SIG-M5 (cell line): Measurements from ENCODE around the gene YIPF3.
"Not testable (repeated sequence)": the region's sequence is repeated elsewhere in the genome, so short reads cannot be mapped to it uniquely, and the experiment has no call there.

Experiments
- DNase-seq: peaks from one replicate; lab custom pipeline; 2025; lab: John Stamatoyannopoulos, UW

Gene YIPF3

DNA sequence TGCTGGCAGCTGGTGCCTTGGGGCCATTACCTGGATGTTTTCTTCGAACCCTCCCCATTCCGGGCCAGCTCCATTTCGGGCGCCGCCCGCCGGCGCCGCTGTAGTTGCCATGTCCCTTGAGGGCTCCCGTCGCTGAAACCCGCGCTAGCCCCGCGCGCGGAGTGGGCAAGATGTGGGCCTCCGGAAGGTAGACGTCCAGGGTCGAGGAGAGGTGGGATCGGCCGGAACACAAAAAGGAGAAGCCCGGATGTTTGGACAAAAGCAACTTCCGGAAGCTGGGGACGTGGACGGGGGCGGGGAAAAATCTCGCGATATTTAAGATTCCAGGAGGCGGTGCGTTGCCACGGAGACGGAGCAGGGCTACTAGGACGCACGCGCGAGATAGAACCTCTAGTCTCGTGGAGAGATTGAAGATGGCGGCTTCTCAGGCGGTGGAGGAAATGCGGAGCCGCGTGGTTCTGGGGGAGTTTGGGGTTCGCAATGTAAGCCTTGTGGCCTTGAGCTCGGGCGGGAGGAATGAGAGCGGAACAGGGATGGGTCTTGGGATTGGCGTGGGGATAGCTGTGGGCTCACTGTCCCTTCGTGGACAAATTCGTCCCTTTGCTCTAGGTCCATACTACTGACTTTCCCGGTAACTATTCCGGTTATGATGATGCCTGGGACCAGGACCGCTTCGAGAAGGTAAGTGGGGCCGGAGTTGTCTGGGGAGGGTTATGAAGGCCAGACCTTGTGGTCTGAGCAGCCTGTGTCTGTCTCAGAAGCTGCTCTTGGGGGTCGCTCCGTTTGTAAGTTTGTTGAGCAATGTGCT is at the start of gene YIPF3, which contains the start of gene POLR1C:
Gene YIPF3, minus strand, starts transcription at position 230 of the 808 bp plus-strand sequence. Its CDS starts 119 bp downstream, at position 111.
Gene POLR1C, plus strand, starts transcription at position 393 of the 808 bp plus-strand sequence. Its CDS starts 21 bp downstream, at position 414.
- peak; percentile 86 for DNase-seq

- no peak for DNase-seq
These were observed 42.6 kb upstream of the YIPF3 start for GRCh38 chr6:43559328-43559727.

DNA sequence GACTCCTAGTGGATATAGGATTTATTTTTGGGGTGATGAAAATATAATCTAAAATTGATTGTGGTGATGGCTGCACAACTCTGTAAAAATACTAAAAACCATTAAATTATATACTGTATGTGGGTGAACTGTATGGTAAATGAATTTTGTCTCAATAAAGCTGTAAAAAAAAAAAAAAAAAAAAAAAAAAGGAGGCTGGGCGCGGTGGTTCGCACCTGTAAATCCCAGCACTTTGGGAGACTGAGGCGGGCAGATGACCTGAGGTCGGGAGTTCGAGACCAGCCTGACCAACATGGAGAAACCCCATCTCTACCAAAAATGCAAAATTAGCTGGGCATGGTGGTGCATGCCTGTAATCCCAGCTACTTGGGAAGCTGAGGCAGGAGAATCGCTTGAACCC is 40.9 kb upstream of the YIPF3 start:
- DNase-seq, result not testable (repeated sequence)

DNA sequence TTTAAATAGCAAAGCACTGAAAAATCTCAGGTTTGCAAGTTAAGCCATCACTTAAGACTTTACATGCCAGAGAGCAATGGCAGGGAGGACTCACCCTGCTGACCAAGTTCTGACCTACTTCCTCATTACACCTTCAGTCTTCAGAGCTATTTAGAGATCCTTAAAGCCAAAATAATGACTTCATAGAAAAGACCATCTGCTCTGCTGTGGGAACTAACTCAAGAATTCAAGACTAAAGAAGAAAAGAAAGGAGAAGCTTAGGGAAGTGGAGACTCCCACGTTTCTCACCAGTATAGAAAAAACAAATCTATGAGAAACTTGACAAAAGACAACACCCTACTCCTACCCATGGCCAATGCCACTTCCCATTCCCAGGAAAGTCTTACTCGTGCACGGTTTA is 30.5 kb upstream of the YIPF3 start:
- no peak for DNase-seq

GRCh38 chr6:43544461-43544860 is 27.7 kb upstream of the YIPF3 start:
- DNase-seq, result no peak

- DNase-seq, result no peak
These were observed 25.2 kb upstream of the YIPF3 start for GRCh38 chr6:43541774-43542471.

DNA sequence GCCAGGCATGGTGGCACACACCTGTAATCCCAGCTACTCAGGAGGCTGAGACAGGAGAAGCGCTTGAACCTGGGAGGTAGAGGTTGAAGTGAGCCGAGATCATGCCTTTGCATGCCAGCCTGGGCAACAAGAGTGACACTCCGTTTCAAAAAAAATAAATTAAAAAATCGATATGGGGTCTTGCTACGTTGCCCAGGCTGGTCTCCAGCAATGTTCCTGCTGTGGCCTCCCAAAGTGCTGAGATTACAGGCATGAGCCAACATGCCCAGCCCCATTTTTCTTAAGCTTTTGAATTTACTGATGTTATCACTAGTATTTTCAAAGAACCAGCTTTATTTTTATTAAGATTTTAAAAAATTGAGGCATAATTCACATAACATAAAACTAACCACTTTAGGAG is 23.8 kb upstream of the YIPF3 start:
- DNase-seq, result no peak

GRCh38 chr6:43539409-43539808 is 22.7 kb upstream of the YIPF3 start:
- not testable (repeated sequence) for DNase-seq

DNA sequence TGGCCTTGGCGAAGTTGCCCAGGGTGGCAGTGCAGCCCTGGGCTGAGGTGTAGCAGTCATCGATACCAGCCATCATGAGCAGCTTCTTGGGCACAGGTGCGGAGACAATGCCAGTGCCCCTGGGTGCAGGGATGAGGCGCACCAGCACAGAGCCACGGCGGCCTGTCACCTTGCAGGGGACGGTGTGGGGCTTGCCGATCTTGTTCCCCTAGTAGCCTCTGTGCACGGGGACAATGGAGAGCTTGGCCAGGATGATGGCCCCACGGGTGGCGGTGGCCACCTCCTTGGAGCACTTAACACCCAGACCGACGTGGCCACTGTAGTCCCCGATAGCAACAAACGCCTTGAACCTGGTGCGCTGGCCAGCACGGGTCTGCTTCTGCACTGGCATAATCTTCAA is 22.3 kb upstream of the YIPF3 start:
- DNase-seq, result not testable (repeated sequence)

DNA sequence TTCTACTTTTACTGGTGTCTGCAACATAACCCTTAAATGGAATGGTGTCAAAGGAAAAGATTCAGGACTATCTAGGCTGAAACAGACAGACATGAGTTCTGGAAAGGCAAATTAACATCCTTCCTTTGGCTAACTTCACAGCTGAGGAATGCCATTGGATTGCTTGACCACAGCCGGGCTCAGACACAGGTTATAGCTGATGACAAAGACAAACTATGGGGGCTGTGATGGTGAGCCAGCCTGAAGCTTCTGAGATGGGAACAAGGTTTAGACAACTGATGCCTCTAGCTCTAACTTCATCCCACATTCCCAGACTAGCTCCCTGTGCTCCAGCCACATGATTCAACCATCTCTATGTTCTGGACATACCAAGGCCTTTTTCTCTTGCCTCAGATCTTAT is 15.5 kb upstream of the YIPF3 start:
- DNase-seq, result no peak

DNA sequence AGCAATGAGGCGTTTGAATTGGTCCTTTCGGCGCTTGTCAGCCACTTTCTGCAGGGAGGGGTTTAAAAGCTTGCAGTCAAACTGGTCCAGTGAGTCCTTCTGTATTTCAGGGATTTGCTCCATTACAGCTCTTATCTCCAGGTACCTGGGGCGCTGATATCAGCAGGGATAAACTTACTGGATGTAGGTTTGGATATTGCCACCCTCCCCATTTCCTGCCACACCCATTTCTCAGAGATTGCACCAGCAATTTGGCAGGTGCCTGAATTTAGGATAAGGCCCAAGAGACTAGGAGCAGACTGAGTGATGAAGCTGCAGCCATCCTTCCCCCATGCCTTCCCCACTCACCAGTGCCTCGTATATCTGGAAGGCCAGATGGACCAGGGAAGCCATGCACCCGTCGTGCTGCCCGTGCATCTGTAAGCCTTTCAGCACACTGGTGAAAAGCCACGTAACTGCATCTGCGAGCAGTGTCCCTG is 7.8 kb upstream of the YIPF3 start:
- DNase-seq, result no peak

DNA sequence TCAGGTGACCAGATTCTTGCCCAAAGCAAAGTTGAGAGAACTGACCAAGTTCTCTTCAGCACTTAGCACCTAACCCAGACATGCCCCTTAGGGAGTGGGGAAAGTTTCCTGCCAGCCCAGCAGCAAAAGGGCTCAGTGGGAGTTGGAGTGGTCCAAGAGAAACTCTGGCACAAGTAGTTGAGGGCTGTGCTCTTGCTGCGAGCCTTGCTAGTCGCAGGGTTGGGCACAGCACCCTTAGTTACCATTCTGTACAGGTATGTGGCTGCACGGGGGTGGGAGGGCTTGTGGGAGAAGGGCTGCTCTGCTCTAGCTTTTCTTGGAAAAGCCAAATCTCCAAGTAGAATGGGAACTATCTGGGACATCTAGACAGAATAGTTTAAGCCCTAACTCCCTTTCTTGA is 6.6 kb upstream of the YIPF3 start:
- DNase-seq, result no peak

GRCh38 chr6:43522547-43523261 is 6.0 kb upstream of the YIPF3 start:
- no peak for DNase-seq

DNA sequence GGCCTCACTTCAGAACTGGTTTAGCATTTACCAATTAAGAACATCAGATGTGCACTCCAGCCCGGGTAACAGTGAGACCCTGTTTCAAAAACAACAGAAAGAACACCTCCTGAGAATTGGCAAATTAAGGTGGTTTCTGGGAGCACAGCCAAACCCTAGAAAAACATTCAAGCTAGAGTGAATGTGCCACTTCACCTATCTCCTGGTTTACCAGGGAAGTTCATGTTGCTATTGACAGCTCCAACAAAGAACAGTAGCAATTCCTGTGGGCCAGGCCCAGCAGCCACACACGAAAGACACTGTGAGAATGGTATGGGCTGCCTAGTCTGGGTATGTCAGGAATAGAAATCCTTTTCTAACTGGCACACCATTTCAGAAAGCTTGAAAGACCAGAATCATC is 5.1 kb upstream of the YIPF3 start:
- DNase-seq, result no peak

- DNase-seq, result no peak
These were observed 3.4 kb upstream of the YIPF3 start for GRCh38 chr6:43520097-43520496.

DNA sequence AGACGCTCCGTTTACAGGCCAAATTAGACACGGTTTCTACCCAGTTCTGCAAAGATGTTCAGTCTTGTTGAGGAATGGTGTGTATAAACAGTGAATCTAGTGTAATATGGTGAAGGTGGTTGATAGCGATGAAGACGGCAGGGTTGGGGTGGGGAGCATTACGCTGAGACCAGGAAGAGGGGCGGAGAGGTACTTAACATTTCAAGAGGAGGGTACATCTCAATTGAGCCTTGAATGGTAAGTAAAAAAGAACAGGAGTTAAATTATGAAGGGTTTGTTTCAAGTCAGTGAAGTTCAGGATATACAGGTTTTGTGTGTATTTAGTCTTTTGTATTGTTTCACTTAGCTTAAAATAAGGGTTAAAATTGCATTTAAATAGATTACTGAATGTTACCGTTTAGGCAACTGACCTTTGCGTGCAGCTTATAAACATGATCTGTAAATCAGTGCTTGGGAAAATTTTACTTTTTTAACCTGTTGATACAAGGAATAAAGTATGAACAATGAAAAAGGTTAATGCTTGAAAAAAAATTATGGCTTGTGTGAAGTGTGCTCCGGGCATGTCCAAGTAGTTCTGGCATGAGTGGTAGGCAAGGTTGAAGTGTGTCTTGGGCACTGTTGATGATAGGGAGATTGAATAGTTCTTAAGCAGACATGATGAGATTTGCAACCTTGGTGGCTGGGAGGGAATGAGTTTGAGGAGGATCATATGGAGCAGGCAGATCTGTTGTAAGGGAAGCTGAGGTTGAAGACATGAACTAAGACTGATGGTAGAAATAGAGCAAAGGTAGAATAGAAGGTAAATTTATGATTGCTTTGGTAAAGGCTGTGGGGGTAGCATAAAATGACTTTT is 1.0 kb upstream of the YIPF3 start:
- DNase-seq, result no peak

GRCh38 chr6:43516367-43516696 is 394 bp downstream of the YIPF3 start:
- DNase-seq, result no peak

DNA sequence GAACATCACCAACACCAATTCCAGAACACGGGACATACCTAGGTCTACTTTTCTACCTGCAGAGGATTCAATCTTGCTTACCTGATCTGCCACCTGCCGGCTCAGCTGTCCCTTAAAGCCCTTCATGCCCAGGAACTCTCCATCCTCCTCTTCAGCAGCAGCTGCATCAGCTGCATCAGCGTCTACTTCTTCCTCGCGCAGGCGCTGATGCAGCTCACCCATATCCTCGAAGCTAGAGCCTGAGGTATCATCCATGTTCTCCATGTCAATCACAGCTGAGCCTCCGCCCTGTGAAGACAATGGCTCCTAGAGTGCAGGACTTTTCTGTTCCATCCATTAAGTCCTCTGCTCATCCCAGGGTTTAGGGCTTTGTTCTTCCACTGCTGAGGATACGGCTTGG is 918 bp downstream of the YIPF3 start:
- no peak for DNase-seq

GRCh38 chr6:43511824-43512415 is 4.8 kb downstream of the YIPF3 start:
- DNase-seq, result no peak

DNA sequence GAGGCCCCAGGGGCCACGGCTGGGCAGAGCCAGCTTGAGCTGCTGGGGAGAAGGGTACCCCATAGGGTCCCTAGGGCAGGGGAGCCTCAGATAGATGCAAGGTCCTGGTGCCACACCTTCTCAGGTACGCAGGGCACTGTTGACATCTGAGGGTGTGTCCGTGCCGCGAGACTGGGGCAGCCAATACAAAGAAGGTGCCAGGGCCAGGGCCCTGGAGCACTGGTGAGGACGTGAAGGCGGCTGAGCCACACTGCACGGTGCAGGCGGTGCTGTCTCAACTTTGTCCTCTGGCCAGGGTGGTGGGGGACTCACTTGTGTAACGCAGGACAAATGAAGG is 5.9 kb downstream of the YIPF3 start:
- no peak for DNase-seq
